H7 (cell line): ENCODE results near the gene DRD2. TPM values are rescaled to one million over a fixed set of nuclear protein-coding genes. Genes with fewer than 3 reads are reported as not detected.

Experiments
- DNase-seq: peaks from one replicate; pipeline ENCODE4 v3.0.0; 2012
- H3K27me3 ChIP-seq: 2 replicates; pipeline ENCODE4 v1.6.0; 2011; ENCODE audit warnings: mild to moderate bottlenecking, low read length; ENCODE audit not compliant: control insufficient read depth, insufficient read depth
- H3K36me3 ChIP-seq: replicated peaks from 2 replicates; pipeline ENCODE4 v1.5.1; 2011; ENCODE audit warnings: low read length; ENCODE audit not compliant: control insufficient read depth, insufficient read depth
- H3K4me3 ChIP-seq: 2 replicates; pipeline ENCODE4 v1.5.1; 2011; ENCODE audit warnings: low read depth, mild to moderate bottlenecking, control low read depth, low read length, moderate library complexity; ENCODE audit not compliant: insufficient read depth
- total RNA-seq: library from RNA; depleted of rRNA; stranded (reverse); fragments of >200 nt; shearing (Covaris generic); gene quantifications from 2 replicates; pipeline ENCODE4 v1.2.3, GENCODE V29; 2014; rRNA removed

Gene DRD2
- total RNA-seq, 1 experiment from 2014 or later: 0.38 TPM

- Histone ChIP-seq H3K4me3 (no peak overlapping the region), H3K36me3 (no peaks in the 10 kb centered on the region), H3K27me3 (no peaks in the 10 kb centered on the region)
- no peak for DNase-seq
Observed at GRCh38 chr11:113369411-113369810, 105.8 kb downstream of the DRD2 start.

DNA sequence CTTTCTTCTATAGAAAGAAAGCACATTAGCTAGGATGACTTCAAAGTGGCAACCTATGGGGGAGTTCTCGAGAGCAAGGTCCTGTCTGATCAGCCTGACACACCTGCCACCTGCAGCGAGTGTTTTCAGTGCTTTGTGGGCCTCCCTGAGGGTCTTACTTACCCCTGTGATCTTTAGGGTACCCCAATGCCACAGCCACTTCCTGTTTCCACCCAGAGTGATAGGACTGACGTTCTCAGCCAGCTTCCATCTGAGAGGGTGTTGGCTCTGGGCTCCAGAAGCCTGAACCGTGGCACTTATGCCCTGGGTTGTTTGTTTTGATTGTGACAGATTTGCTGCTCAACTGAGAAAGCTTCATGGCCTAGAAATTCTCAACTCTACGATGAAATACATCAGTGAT is 109.3 kb downstream of the DRD2 start:
- no peaks in the 10 kb centered on the region for H3K36me3 ChIP-seq
- H3K27me3 ChIP-seq: no peaks in the 10 kb centered on the region
- H3K4me3 ChIP-seq: no peak overlapping the region
- DNase-seq: no peak

- no peaks in the 10 kb centered on the region for H3K27me3 ChIP-seq
- DNase-seq: no peak
- H3K36me3 ChIP-seq: no peaks in the 10 kb centered on the region
- H3K4me3 ChIP-seq: no peak overlapping the region
Observed at GRCh38 chr11:113363996-113364641, 111.1 kb downstream of the DRD2 start.

DNA sequence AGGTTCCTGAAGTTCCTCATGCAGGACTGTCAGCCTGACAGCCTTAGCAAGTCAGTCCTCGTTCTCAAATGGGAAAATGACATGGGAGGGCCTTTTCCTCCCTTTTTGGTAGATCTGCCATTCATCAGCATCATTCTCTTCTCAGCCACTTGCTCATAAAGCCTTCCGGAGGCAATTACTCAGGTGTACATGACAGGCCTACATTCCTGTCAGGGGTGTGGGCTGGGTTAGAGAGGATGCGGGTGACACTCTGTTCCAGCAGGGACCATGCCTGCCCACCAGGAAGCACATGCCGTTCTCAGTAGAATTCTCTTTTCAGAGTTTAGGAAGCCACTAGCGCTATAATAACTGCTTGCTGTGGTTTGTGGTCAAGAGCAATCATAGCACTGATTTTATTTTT is 111.8 kb downstream of the DRD2 start:
- H3K4me3 ChIP-seq: no peak overlapping the region
- no peak for DNase-seq
- no peaks in the 10 kb centered on the region for H3K27me3 ChIP-seq
- no peaks in the 10 kb centered on the region for H3K36me3 ChIP-seq

Other genes with a start within 250 kb of the DRD2 start
- 5.9 and 10.3 TPM in 2 replicates for gene TTC12, start 160.8 kb downstream of the DRD2 start, total RNA-seq
- gene ANKK1, start 87.6 kb downstream of the DRD2 start, total RNA-seq: not detected in 2 replicates
- 0.21 and 0.44 TPM in 2 replicates for gene TMPRSS5, start 230.9 kb upstream of the DRD2 start, total RNA-seq